ENCODE data around the gene RAB7B. TPM values are rescaled to one million over a fixed set of nuclear protein-coding genes. Genes with fewer than 3 reads are reported as not detected.
"Not testable (repeated sequence)": the region's sequence is repeated elsewhere in the genome, so short reads cannot be mapped to it uniquely, and the experiment has no call there.

RAB7B gene
- total RNA-seq, 1 experiment from 2014 or later = 0.22 TPM

- H3K27ac ChIP-seq (ENCODE audit: low read depth, low read length); H3K9me2 ChIP-seq (ENCODE audit: insufficient read depth); BruUV-seq (replicated peaks); H3K9ac ChIP-seq (ENCODE audit: low read length); RAD21 ChIA-PET (ENCODE audit: low non-redundant PET in 1 of 2, low total read pairs in 2 of 2, uncharacterized antibody in 2 of 2, unreplicated experiment in 2 of 2); H3K27me3 ChIP-seq (ENCODE audit: insufficient read depth, low read length); H3K4me2 ChIP-seq (ENCODE audit: low read length); H3K79me2 ChIP-seq (ENCODE audit: insufficient read depth, low read length); POLR2A ChIA-PET; H3K36me3 ChIP-seq (ENCODE audit: control insufficient read depth in 1 of 2, insufficient read depth in 2 of 2, low read length in 2 of 2); H3K9me3 ChIP-seq (ENCODE audit: control insufficient read depth in 1 of 2, insufficient read depth in 1 of 2, low read depth in 1 of 2, low read length in 2 of 2); intact Hi-C loops (cut with micrococcal nuclease); H3K4me1 ChIP-seq (ENCODE audit: control insufficient read depth in 1 of 2, insufficient read depth in 2 of 2, low read length in 2 of 2); H4K20me1 ChIP-seq (ENCODE audit: insufficient read depth); H3K4me3 ChIP-seq (replicated peaks in 1 of 2; ENCODE audit: low read depth in 1 of 2, low read length in 2 of 2); ATAC-seq; H2AFZ ChIP-seq (ENCODE audit: low read depth, low read length, poor library complexity, severe bottlenecking); DNase-seq (ENCODE audit: low read depth, low spot score); CTCF ChIA-PET: not testable (repeated sequence)
Measured at GRCh38 chr1:206052231-206052865, 49.2 kb upstream of the RAB7B start.

- Histone ChIP-seq H3K4me2 (ENCODE audit: low read length) (no peak overlapping the region), H4K20me1 (ENCODE audit: insufficient read depth) (no peaks in the 10 kb centered on the region), H3K4me1 (ENCODE audit: control insufficient read depth in 1 of 2, insufficient read depth in 2 of 2, low read length in 2 of 2) (no peaks in the 10 kb centered on the region), H3K9me2 (ENCODE audit: insufficient read depth) (no peaks in the 10 kb centered on the region), H3K9ac (ENCODE audit: low read length) (no peak overlapping the region), H3K4me3 (replicated peaks in 1 of 2; ENCODE audit: low read depth in 1 of 2, low read length in 2 of 2) (no peak overlapping the region), H3K9me3 (ENCODE audit: control insufficient read depth in 1 of 2, insufficient read depth in 1 of 2, low read depth in 1 of 2, low read length in 2 of 2) (no peaks in the 10 kb centered on the region), H3K36me3 (ENCODE audit: control insufficient read depth in 1 of 2, insufficient read depth in 2 of 2, low read length in 2 of 2) (no peaks in the 10 kb centered on the region), H3K27ac (ENCODE audit: low read depth, low read length) (no peak overlapping the region), H3K79me2 (ENCODE audit: insufficient read depth, low read length) (no peaks in the 10 kb centered on the region), H3K27me3 (ENCODE audit: insufficient read depth, low read length) (no peaks in the 10 kb centered on the region), H2AFZ (ENCODE audit: low read depth, low read length, poor library complexity, severe bottlenecking) (no peak overlapping the region)
- TF ChIP-seq SRF (IDR thresholded peaks at IDR 0.05; ENCODE audit: low read depth) = no peak
- TF ChIP-seq ELF1 (IDR thresholded peaks at IDR 0.05; ENCODE audit: borderline replicate concordance, low read depth) = no peak
- no peak for TF ChIP-seq TCF7L2 (IDR thresholded peaks at IDR 0.05; ENCODE audit: borderline replicate concordance, extremely low read depth, insufficient read depth, insufficient read length)
- TF ChIP-seq RAD21 (IDR thresholded peaks at IDR 0.05; ENCODE audit: low read depth) = no peak
- TF ChIP-seq SIN3A (IDR thresholded peaks at IDR 0.05; ENCODE audit: low read depth) = no peak
- no peak for TF ChIP-seq EZH2phosphoT487 (IDR thresholded peaks at IDR 0.05; ENCODE audit: borderline replicate concordance)
- TF ChIP-seq EGR1 (IDR thresholded peaks at IDR 0.05; ENCODE audit: low read depth) = no peak
- TF ChIP-seq POLR2AphosphoS5 (IDR thresholded peaks at IDR 0.05; ENCODE audit: low read depth, low read length) = no peak
- ChIA-PET CTCF (no interaction called here), RAD21 (ENCODE audit: low non-redundant PET in 1 of 2, low total read pairs in 2 of 2, uncharacterized antibody in 2 of 2, unreplicated experiment in 2 of 2) (no interaction called here), POLR2A (no interaction called here)
- intact Hi-C loops (cut with micrococcal nuclease) = no loop called here
- ATAC-seq = no peak
- DNase-seq (ENCODE audit: low read depth, low spot score) = no peak
- BruUV-seq (replicated peaks) = no TSS peak
Measured at GRCh38 chr1:206050655-206051235, 47.5 kb upstream of the RAB7B start.
